ENCODE measurements around the gene SDC3.
A peak's percentile ranks its signal among the peaks of the same experiment; 100 is the strongest.

Gene SDC3

GRCh38 chr1:30824736-30825429, 83.7 kb downstream of the SDC3 start:
- peaks cover 2% of the 10 kb centered on the region for H3K4me1 ChIP-seq
- no peak overlapping the region for H3K27ac ChIP-seq
- no peak overlapping the region for H3K9ac ChIP-seq

GRCh38 chr1:30823969-30824735, 84.4 kb downstream of the SDC3 start:
- H3K4me3 ChIP-seq (ENCODE audit: low read depth, low read length): peak overlapping the region; percentile 57
- no peaks in the 10 kb centered on the region for H3K79me2 ChIP-seq
- no peaks in the 10 kb centered on the region for H3K27me3 ChIP-seq (ENCODE audit: control insufficient read depth, insufficient read depth, low read length)
- H3K4me1 ChIP-seq: peaks cover 2% of the 10 kb centered on the region
- H3K27ac ChIP-seq: peak overlapping the region; percentile 88
- no peaks in the 10 kb centered on the region for H3K9me3 ChIP-seq (ENCODE audit: control insufficient read depth, low read length)
- peak overlapping the region; percentile 61 for H3K9ac ChIP-seq
- H3K4me2 ChIP-seq (ENCODE audit: low read length): peak overlapping the region; percentile 89
- no peak for TF ChIP-seq CTCF (IDR thresholded peaks at IDR 0.05)
- H3K36me3 ChIP-seq (ENCODE audit: control insufficient read depth, insufficient read depth, low read length): no peaks in the 10 kb centered on the region
- peak overlapping the region; percentile 93 for H2AFZ ChIP-seq

More at GRCh38 chr1:30824736-30825429, 83.7 kb downstream of the SDC3 start:
- no peaks in the 10 kb centered on the region for H3K27me3 ChIP-seq (ENCODE audit: control insufficient read depth, insufficient read depth, low read length)
- no peak for TF ChIP-seq CTCF (IDR thresholded peaks at IDR 0.05)
- H3K36me3 ChIP-seq (ENCODE audit: control insufficient read depth, insufficient read depth, low read length): no peaks in the 10 kb centered on the region
- no peaks in the 10 kb centered on the region for H3K79me2 ChIP-seq
- H3K4me2 ChIP-seq (ENCODE audit: low read length): peak overlapping the region; percentile 89
- H2AFZ ChIP-seq: peak overlapping the region; percentile 93
- no peaks in the 10 kb centered on the region for H3K9me3 ChIP-seq (ENCODE audit: control insufficient read depth, low read length)
- no peak overlapping the region for H3K4me3 ChIP-seq (ENCODE audit: low read depth, low read length)

- peaks cover 2% of the 10 kb centered on the region for H3K4me1 ChIP-seq
- peak overlapping the region; percentile 88 for H3K27ac ChIP-seq
- H3K4me2 ChIP-seq (ENCODE audit: low read length): peak overlapping the region; percentile 89
- no peaks in the 10 kb centered on the region for H3K79me2 ChIP-seq
- H3K36me3 ChIP-seq (ENCODE audit: control insufficient read depth, insufficient read depth, low read length): no peaks in the 10 kb centered on the region
- peak overlapping the region; percentile 61 for H3K9ac ChIP-seq
- no peaks in the 10 kb centered on the region for H3K9me3 ChIP-seq (ENCODE audit: control insufficient read depth, low read length)
- no peaks in the 10 kb centered on the region for H3K27me3 ChIP-seq (ENCODE audit: control insufficient read depth, insufficient read depth, low read length)
- TF ChIP-seq CTCF (IDR thresholded peaks at IDR 0.05): no peak
- H3K4me3 ChIP-seq (ENCODE audit: low read depth, low read length): peak overlapping the region; percentile 57
- peak overlapping the region; percentile 93 for H2AFZ ChIP-seq
These were observed 85.0 kb downstream of the SDC3 start for GRCh38 chr1:30823627-30823968.

- H3K9ac ChIP-seq: no peak overlapping the region
- H2AFZ ChIP-seq: no peak overlapping the region
- no peak overlapping the region for H3K4me2 ChIP-seq (ENCODE audit: low read length)
- no peak overlapping the region for H3K27ac ChIP-seq
- H3K4me1 ChIP-seq: peaks cover 2% of the 10 kb centered on the region
- H3K36me3 ChIP-seq (ENCODE audit: control insufficient read depth, insufficient read depth, low read length): no peaks in the 10 kb centered on the region
- no peaks in the 10 kb centered on the region for H3K27me3 ChIP-seq (ENCODE audit: control insufficient read depth, insufficient read depth, low read length)
- no peaks in the 10 kb centered on the region for H3K79me2 ChIP-seq
- no peak for TF ChIP-seq CTCF (IDR thresholded peaks at IDR 0.05)
- no peak overlapping the region for H3K4me3 ChIP-seq (ENCODE audit: low read depth, low read length)
- no peaks in the 10 kb centered on the region for H3K9me3 ChIP-seq (ENCODE audit: control insufficient read depth, low read length)
These were observed 85.5 kb downstream of the SDC3 start for GRCh38 chr1:30822966-30823581.

Measured in parathyroid adenoma (tissue), 2 donors.